Mesothelial cell of epicardium (in vitro differentiated cells): ENCODE measurements around the gene DCUN1D4. TPM values are rescaled to one million over a fixed set of nuclear protein-coding genes. Genes with fewer than 3 reads are reported as not detected.

ENCODE experiments used
- DNase-seq, 2 experiments: peaks; one replicate each; pipeline ENCODE4 v3.0.0; 2021; ENCODE audit warnings: low spot score in 2 of 2; ENCODE audit not compliant: unreplicated experiment in 2 of 2
- H3K27ac Mint-ChIP-seq: 2 replicates; pipeline ENCODE4 v1.8.0; 2021; ENCODE audit warnings: mixed read lengths
- H3K27me3 Mint-ChIP-seq: 2 replicates; pipeline ENCODE4 v1.8.0; 2021; ENCODE audit warnings: low read depth, mixed read lengths
- H3K36me3 Mint-ChIP-seq: 2 replicates; pipeline ENCODE4 v1.8.0; 2021; ENCODE audit warnings: mixed read lengths
- H3K4me1 Mint-ChIP-seq: 2 replicates; pipeline ENCODE4 v1.8.0; 2021; ENCODE audit warnings: mixed read lengths
- H3K4me3 Mint-ChIP-seq: 2 replicates; pipeline ENCODE4 v1.8.0; 2021; ENCODE audit warnings: mild to moderate bottlenecking, moderate library complexity, mixed read lengths
- H3K9me3 Mint-ChIP-seq: 2 replicates; pipeline ENCODE4 v1.8.0; 2021; ENCODE audit warnings: mixed read lengths
- total RNA-seq: library from RNA; stranded (reverse); gene quantifications from 3 replicates; pipeline ENCODE4 v1.2.1, GENCODE V29; 2021
- TF ChIP-seq, protein P1 (sequence below): fragments of 200-600 bp; sonication (generic); IDR thresholded peaks from one replicate; pipeline ENCODE4 v1.5.0; 2021; ENCODE audit warnings: antibody characterized with exemption; ENCODE audit not compliant: unreplicated experiment

The DCUN1D4 gene
- total RNA-seq, 1 donor from 2014 or later, result 44.8 TPM

DNA sequence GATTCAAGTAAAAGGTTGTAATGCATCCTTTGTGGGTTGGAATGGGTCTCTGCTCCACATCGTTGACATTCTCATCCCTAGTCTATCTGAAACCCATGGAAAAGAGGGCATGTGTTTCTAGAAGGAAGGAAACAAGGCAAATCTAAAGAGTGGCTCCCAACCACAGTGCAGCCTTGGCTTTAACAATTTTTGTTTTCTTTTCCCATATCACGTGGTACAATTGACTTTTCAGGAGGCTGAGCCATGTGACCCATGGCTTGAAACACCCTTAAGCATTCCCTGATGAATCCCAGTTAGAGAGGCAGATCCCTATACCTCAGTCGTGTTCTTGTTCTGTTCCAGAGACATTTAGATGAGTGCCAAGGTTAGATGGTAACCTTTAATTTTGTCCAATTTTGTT is 12.8 kb downstream of the DCUN1D4 start:
- Mint-ChIP-seq H3K9me3 (no peaks in the 10 kb centered on the region), H3K4me1 (peaks cover 35% of the 10 kb centered on the region), H3K27ac (no peak overlapping the region), H3K36me3 (no peaks in the 10 kb centered on the region), H3K4me3 (no peak overlapping the region), H3K27me3 (no peaks in the 10 kb centered on the region)
- no peak for DNase-seq
- TF ChIP-seq, protein P1, sequence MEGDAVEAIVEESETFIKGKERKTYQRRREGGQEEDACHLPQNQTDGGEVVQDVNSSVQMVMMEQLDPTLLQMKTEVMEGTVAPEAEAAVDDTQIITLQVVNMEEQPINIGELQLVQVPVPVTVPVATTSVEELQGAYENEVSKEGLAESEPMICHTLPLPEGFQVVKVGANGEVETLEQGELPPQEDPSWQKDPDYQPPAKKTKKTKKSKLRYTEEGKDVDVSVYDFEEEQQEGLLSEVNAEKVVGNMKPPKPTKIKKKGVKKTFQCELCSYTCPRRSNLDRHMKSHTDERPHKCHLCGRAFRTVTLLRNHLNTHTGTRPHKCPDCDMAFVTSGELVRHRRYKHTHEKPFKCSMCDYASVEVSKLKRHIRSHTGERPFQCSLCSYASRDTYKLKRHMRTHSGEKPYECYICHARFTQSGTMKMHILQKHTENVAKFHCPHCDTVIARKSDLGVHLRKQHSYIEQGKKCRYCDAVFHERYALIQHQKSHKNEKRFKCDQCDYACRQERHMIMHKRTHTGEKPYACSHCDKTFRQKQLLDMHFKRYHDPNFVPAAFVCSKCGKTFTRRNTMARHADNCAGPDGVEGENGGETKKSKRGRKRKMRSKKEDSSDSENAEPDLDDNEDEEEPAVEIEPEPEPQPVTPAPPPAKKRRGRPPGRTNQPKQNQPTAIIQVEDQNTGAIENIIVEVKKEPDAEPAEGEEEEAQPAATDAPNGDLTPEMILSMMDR, result no peak

DNA sequence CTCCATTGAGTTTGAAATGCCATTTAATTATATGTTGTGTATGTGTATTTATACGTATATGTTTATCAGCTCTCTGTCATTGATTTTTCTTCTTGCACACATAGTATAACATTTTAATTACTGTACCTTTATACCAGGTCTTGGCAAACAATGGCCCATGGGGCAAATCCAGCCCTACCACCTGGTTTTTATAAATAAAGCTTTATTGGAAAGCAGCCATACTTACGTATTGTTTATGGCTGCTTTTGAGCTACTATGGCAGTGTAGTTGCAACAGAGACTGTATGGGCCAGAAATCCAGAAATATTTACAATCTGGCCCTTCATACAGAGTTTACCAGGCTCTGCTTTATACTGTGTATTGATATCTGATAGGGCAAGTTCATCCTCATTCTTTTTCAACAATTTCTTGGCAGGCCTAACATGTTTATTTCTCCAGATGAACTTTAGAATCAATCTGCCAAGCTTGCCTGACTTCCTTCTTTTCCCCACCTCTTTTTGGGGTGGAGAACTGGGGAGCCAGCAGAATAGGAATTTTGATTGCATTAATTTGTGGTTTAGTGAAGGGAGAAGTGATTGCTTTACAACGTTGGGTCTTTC is 15.8 kb downstream of the DCUN1D4 start:
- no peak for DNase-seq
- Mint-ChIP-seq H3K27me3 (no peaks in the 10 kb centered on the region), H3K4me3 (no peak overlapping the region), H3K4me1 (peaks cover 17% of the 10 kb centered on the region), H3K36me3 (no peaks in the 10 kb centered on the region), H3K9me3 (no peaks in the 10 kb centered on the region), H3K27ac (peak overlapping the region; percentile 63)
- TF ChIP-seq, protein P1, result no peak

DNA sequence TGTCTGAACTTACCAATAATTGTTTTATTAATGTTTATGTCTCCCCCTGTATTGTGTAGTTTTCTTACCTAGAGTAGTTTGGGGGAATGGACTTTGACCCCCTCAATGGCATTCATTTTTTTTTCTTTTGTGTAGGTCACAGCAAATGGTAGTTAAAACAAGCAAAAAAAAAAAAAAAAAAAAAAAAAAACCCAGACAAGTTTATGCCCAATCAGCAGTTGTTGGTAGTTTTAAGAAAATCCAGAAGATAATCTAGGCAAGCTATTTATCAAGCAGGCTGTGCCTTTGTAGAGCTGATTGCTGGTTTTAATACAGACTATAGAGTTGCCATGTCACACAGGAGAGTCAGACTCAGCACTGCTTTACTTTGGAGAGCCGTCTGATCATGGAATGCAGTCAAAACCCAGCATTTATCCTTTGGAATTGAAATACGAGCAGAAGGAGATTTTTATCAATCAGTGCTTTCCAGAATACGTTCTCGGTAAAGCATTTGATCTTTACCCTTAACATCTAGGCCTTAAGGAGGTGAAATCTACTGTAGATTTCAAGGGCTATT is 16.6 kb downstream of the DCUN1D4 start:
- peak overlapping the region; percentile 74 for H3K27ac Mint-ChIP-seq
- no peaks in the 10 kb centered on the region for H3K27me3 Mint-ChIP-seq
- H3K9me3 Mint-ChIP-seq, result no peaks in the 10 kb centered on the region

DNA sequence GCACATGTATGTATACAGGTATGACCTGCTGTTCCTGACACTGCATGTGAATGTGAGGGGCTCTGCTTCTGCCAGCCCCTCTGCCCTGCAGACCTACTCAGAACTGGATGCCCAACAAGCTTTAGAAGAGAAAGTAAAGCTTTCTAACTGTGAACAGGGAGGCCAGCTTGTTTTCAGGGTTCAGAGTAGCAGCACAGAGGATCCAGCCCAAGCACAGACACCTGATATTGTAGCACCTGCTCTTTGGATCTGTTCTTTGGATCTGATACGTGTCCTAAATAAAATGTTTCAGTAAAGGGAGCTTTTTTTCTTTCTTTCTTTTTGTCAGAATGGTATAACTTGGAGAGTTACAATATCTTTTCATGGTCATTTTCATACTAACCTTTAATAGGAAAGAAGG is 19.2 kb downstream of the DCUN1D4 start:
- no peak for DNase-seq
- no peaks in the 10 kb centered on the region for H3K9me3 Mint-ChIP-seq
- no peaks in the 10 kb centered on the region for H3K27me3 Mint-ChIP-seq
- peaks cover 17% of the 10 kb centered on the region for H3K4me1 Mint-ChIP-seq
- no peak overlapping the region for H3K4me3 Mint-ChIP-seq
- H3K36me3 Mint-ChIP-seq, result peaks cover 15% of the 10 kb centered on the region
- TF ChIP-seq, protein P1, result no peak
- no peak overlapping the region for H3K27ac Mint-ChIP-seq

More for the DNA sequence above, 16.6 kb downstream of the DCUN1D4 start:
- peaks cover 2% of the 10 kb centered on the region for H3K36me3 Mint-ChIP-seq
- peaks cover 17% of the 10 kb centered on the region for H3K4me1 Mint-ChIP-seq
- H3K4me3 Mint-ChIP-seq, result no peak overlapping the region
- TF ChIP-seq, protein P1, result no peak
- no peak for DNase-seq

DNA sequence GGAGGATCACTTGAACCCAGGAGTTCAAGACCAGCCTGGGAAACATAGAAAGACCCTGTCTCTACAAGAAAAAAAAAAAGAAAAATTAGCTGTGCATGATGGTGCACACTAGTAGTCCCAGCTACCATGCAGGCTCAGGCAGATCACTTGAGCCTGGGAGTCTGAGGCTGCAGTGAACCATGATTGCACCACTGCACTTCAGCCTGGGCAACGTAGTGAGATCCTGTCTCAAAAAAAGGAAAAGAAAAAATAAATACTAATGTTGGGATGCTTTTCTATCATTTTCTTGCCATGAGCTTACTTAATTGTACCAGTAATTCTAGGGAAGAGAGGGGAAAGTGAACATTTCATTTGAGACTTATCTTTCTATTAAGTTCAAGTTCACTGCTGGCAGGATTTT is 19.8 kb downstream of the DCUN1D4 start:
- no peaks in the 10 kb centered on the region for H3K9me3 Mint-ChIP-seq
- H3K4me3 Mint-ChIP-seq, result no peak overlapping the region
- no peaks in the 10 kb centered on the region for H3K27me3 Mint-ChIP-seq
- no peak for DNase-seq
- H3K27ac Mint-ChIP-seq, result no peak overlapping the region
- TF ChIP-seq, protein P1, result no peak
- peaks cover 17% of the 10 kb centered on the region for H3K4me1 Mint-ChIP-seq
- H3K36me3 Mint-ChIP-seq, result peaks cover 19% of the 10 kb centered on the region
